ENCODE results near the gene LILRB3.
"Not testable (repeated sequence)": the region's sequence is repeated elsewhere in the genome, so short reads cannot be mapped to it uniquely, and the experiment has no call there.

The LILRB3 gene

GRCh38 chr19:54194463-54194862, 28.3 kb downstream of the LILRB3 start:
- H3K36me3 ChIP-seq (ENCODE audit: insufficient read depth, low read depth, low read length), result peaks cover 15% of the 10 kb centered on the region
- H3K4me3 ChIP-seq (ENCODE audit: low read length); H3K27me3 ChIP-seq (ENCODE audit: insufficient read depth, low read length); H3K9me3 ChIP-seq (ENCODE audit: insufficient read depth, low read depth, low read length); H3K4me1 ChIP-seq (ENCODE audit: insufficient read depth, low read length); H3K27ac ChIP-seq (ENCODE audit: low read length); H3K9ac ChIP-seq (ENCODE audit: low read depth, low read length): not testable (repeated sequence)

- Histone ChIP-seq H3K36me3 (ENCODE audit: insufficient read depth, low read depth, low read length) (peaks cover 15% of the 10 kb centered on the region), H3K27ac (ENCODE audit: low read length) (no peak overlapping the region), H3K27me3 (ENCODE audit: insufficient read depth, low read length) (no peaks in the 10 kb centered on the region), H3K4me3 (ENCODE audit: low read length) (no peak overlapping the region), H3K9ac (ENCODE audit: low read depth, low read length) (no peak overlapping the region), H3K9me3 (ENCODE audit: insufficient read depth, low read depth, low read length) (no peaks in the 10 kb centered on the region), H3K4me1 (ENCODE audit: insufficient read depth, low read length) (peaks cover 4% of the 10 kb centered on the region; the same call in 1 of the 2 replicates)
These were observed 29.8 kb downstream of the LILRB3 start for GRCh38 chr19:54193011-54193410.

- Histone ChIP-seq H3K36me3 (ENCODE audit: insufficient read depth, low read depth, low read length) (peaks cover 20% of the 10 kb centered on the region), H3K27ac (ENCODE audit: low read length) (peak overlapping the region; percentile 53), H3K4me1 (ENCODE audit: insufficient read depth, low read length) (peaks cover 4% of the 10 kb centered on the region; the same call in 1 of the 2 replicates), H3K27me3 (ENCODE audit: insufficient read depth, low read length) (no peaks in the 10 kb centered on the region), H3K4me3 (ENCODE audit: low read length) (peak overlapping the region; percentile 75), H3K9me3 (ENCODE audit: insufficient read depth, low read depth, low read length) (no peaks in the 10 kb centered on the region), H3K9ac (ENCODE audit: low read depth, low read length) (peak overlapping the region; percentile 91)
These were observed 30.9 kb downstream of the LILRB3 start for GRCh38 chr19:54191811-54192453.

- H3K4me1 ChIP-seq (ENCODE audit: insufficient read depth, low read length), result peaks cover 4% of the 10 kb centered on the region; the same call in 1 of the 2 replicates
- peaks cover 27% of the 10 kb centered on the region for H3K36me3 ChIP-seq (ENCODE audit: insufficient read depth, low read depth, low read length)
- H3K9me3 ChIP-seq (ENCODE audit: insufficient read depth, low read depth, low read length), result no peaks in the 10 kb centered on the region
- no peaks in the 10 kb centered on the region for H3K27me3 ChIP-seq (ENCODE audit: insufficient read depth, low read length)
- H3K27ac ChIP-seq (ENCODE audit: low read length), result peak within 1 kb of the TSS; percentile 75
- H3K9ac ChIP-seq (ENCODE audit: low read depth, low read length), result peak within 1 kb of the TSS; percentile 91
- H3K4me3 ChIP-seq (ENCODE audit: low read length), result peak within 1 kb of the TSS; percentile 75
These were observed 31.6 kb downstream of the LILRB3 start, which contains the start of gene TSEN34 for GRCh38 chr19:54191011-54191810. TSS of gene TSEN34 (plus strand) at chr19:54191308. CDS start at chr19:54191365, 57 bp downstream.

GRCh38 chr19:54190503-54191010, 32.2 kb downstream of the LILRB3 start:
- H3K4me3 ChIP-seq (ENCODE audit: low read length), result peak overlapping the region; percentile 75
- peak overlapping the region; percentile 75 for H3K27ac ChIP-seq (ENCODE audit: low read length)
- H3K9me3 ChIP-seq (ENCODE audit: insufficient read depth, low read depth, low read length), result no peaks in the 10 kb centered on the region
- no peaks in the 10 kb centered on the region for H3K27me3 ChIP-seq (ENCODE audit: insufficient read depth, low read length)
- H3K4me1 ChIP-seq (ENCODE audit: insufficient read depth, low read length), result peaks cover 4% of the 10 kb centered on the region; the same call in 1 of the 2 replicates
- H3K9ac ChIP-seq (ENCODE audit: low read depth, low read length), result peak overlapping the region; percentile 91
- peaks cover 27% of the 10 kb centered on the region for H3K36me3 ChIP-seq (ENCODE audit: insufficient read depth, low read depth, low read length)

GRCh38 chr19:54189735-54190502, 32.9 kb downstream of the LILRB3 start:
- peaks cover 29% of the 10 kb centered on the region for H3K36me3 ChIP-seq (ENCODE audit: insufficient read depth, low read depth, low read length)
- H3K9ac ChIP-seq (ENCODE audit: low read depth, low read length), result peak overlapping the region; percentile 93
- H3K4me1 ChIP-seq (ENCODE audit: insufficient read depth, low read length), result peaks cover 4% of the 10 kb centered on the region; the same call in 1 of the 2 replicates
- H3K27ac ChIP-seq (ENCODE audit: low read length), result peak overlapping the region; percentile 75
- H3K27me3 ChIP-seq (ENCODE audit: insufficient read depth, low read length), result no peaks in the 10 kb centered on the region
- H3K4me3 ChIP-seq (ENCODE audit: low read length), result peak overlapping the region; percentile 87
- H3K9me3 ChIP-seq (ENCODE audit: insufficient read depth, low read depth, low read length), result no peaks in the 10 kb centered on the region

- peaks cover 29% of the 10 kb centered on the region for H3K36me3 ChIP-seq (ENCODE audit: insufficient read depth, low read depth, low read length)
- H3K4me3 ChIP-seq (ENCODE audit: low read length), result peak within 1 kb of the TSS; percentile 87
- H3K4me1 ChIP-seq (ENCODE audit: insufficient read depth, low read length), result peaks cover 4% of the 10 kb centered on the region; the same call in 1 of the 2 replicates
- peak within 1 kb of the TSS; percentile 75 for H3K27ac ChIP-seq (ENCODE audit: low read length)
- H3K9me3 ChIP-seq (ENCODE audit: insufficient read depth, low read depth, low read length), result no peaks in the 10 kb centered on the region
- peak within 1 kb of the TSS; percentile 93 for H3K9ac ChIP-seq (ENCODE audit: low read depth, low read length)
- no peaks in the 10 kb centered on the region for H3K27me3 ChIP-seq (ENCODE audit: insufficient read depth, low read length)
These were observed 33.6 kb downstream of the LILRB3 start, which contains the start of gene MBOAT7 for GRCh38 chr19:54189145-54189734. TSS of gene MBOAT7 (minus strand) at chr19:54189580. CDS start at chr19:54188508, 1,072 bp downstream.

GRCh38 chr19:54188215-54188871, 34.5 kb downstream of the LILRB3 start:
- Histone ChIP-seq H3K9ac (ENCODE audit: low read depth, low read length) (peak overlapping the region; percentile 93; the same call in 1 of the 2 replicates), H3K27ac (ENCODE audit: low read length) (no peak overlapping the region), H3K36me3 (ENCODE audit: insufficient read depth, low read depth, low read length) (peaks cover 26% of the 10 kb centered on the region), H3K9me3 (ENCODE audit: insufficient read depth, low read depth, low read length) (no peaks in the 10 kb centered on the region), H3K27me3 (ENCODE audit: insufficient read depth, low read length) (no peaks in the 10 kb centered on the region), H3K4me3 (ENCODE audit: low read length) (peak overlapping the region; percentile 87), H3K4me1 (ENCODE audit: insufficient read depth, low read length) (peaks cover 4% of the 10 kb centered on the region; the same call in 1 of the 2 replicates)

GRCh38 chr19:54186934-54187381, 35.8 kb downstream of the LILRB3 start:
- H3K9ac ChIP-seq (ENCODE audit: low read depth, low read length), result no peak overlapping the region
- no peak overlapping the region for H3K27ac ChIP-seq (ENCODE audit: low read length)
- no peaks in the 10 kb centered on the region for H3K27me3 ChIP-seq (ENCODE audit: insufficient read depth, low read length)
- peaks cover 31% of the 10 kb centered on the region for H3K36me3 ChIP-seq (ENCODE audit: insufficient read depth, low read depth, low read length)
- peaks cover 1% of the 10 kb centered on the region; the same call in 1 of the 2 replicates for H3K4me1 ChIP-seq (ENCODE audit: insufficient read depth, low read length)
- H3K4me3 ChIP-seq (ENCODE audit: low read length), result no peak overlapping the region
- H3K9me3 ChIP-seq (ENCODE audit: insufficient read depth, low read depth, low read length), result no peaks in the 10 kb centered on the region

GRCh38 chr19:54186351-54186750, 36.5 kb downstream of the LILRB3 start:
- Histone ChIP-seq H3K27ac (ENCODE audit: low read length) (no peak overlapping the region), H3K4me3 (ENCODE audit: low read length) (no peak overlapping the region)

More at GRCh38 chr19:54186351-54186750, 36.5 kb downstream of the LILRB3 start:
- H3K36me3 ChIP-seq (ENCODE audit: insufficient read depth, low read depth, low read length), result peaks cover 31% of the 10 kb centered on the region
- no peaks in the 10 kb centered on the region for H3K27me3 ChIP-seq (ENCODE audit: insufficient read depth, low read length)
- H3K4me1 ChIP-seq (ENCODE audit: insufficient read depth, low read length), result no peaks in the 10 kb centered on the region; the same call in 1 of the 2 replicates
- no peak overlapping the region for H3K9ac ChIP-seq (ENCODE audit: low read depth, low read length)
- no peaks in the 10 kb centered on the region for H3K9me3 ChIP-seq (ENCODE audit: insufficient read depth, low read depth, low read length)
